Activated naive CD8-positive, alpha-beta T cell (primary cell): ENCODE data around the gene ZNF277.
"Not testable (repeated sequence)": the region's sequence is repeated elsewhere in the genome, so short reads cannot be mapped to it uniquely, and the experiment has no call there.

Experiments
- H3K27ac Mint-ChIP-seq: one replicate; pipeline ENCODE4 v1.8.0; 2021; ENCODE audit warnings: mixed read lengths
- H3K27me3 Mint-ChIP-seq: one replicate; pipeline ENCODE4 v1.8.0; 2021; ENCODE audit warnings: mixed read lengths
- H3K36me3 Mint-ChIP-seq: one replicate; pipeline ENCODE4 v1.8.0; 2021; ENCODE audit warnings: mixed read lengths
- H3K4me1 Mint-ChIP-seq: one replicate; pipeline ENCODE4 v1.8.0; 2021; ENCODE audit warnings: low read depth, mixed read lengths
- H3K4me3 Mint-ChIP-seq: one replicate; pipeline ENCODE4 v1.8.0; 2021; ENCODE audit warnings: mild to moderate bottlenecking, mixed read lengths
- H3K9me3 Mint-ChIP-seq: one replicate; pipeline ENCODE4 v1.8.0; 2021; ENCODE audit warnings: low read depth, mixed read lengths

The ZNF277 gene

DNA sequence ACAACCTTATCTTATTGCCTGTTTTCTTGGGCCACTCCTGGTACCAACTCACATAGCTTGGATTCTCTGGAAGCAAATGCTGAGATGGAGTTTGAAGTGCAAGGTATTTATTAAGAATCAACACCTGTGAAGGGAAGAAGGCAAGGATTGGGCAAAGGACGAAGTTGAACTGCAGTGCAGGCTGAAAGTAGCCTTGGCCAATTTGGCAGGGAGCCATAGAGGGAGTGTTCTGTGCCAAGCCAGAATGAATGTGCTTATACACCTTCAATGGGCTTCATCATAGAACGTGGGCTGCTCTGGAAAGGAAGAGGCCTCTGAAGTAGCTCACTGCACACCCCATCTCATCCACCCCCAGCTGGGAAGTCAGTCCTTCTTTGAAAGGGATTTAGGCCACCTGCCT is 163.9 kb downstream of the ZNF277 start:
- Mint-ChIP-seq H3K27me3 (no peaks in the 10 kb centered on the region), H3K4me1 (no peaks in the 10 kb centered on the region)

DNA sequence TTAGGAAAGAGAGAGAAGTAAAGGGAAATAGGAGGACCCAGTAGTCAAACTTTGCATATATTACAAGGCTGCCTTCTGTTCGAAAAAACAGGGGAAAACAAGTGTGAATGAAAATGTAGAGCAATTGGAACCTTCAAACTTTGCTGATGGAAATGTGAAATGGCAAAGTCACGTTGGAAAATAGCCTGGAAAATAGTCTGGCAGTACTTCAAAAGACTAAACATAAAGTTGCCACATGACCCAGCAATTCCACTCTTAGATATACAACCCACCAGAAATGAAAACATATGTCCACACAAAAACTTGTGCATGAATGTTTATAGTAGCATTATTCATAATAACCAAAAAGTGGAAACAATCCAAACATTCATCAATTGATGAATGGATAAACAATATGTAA is 165.2 kb downstream of the ZNF277 start:
- H3K27me3 Mint-ChIP-seq = no peaks in the 10 kb centered on the region
- H3K36me3 Mint-ChIP-seq = no peaks in the 10 kb centered on the region
- H3K4me1 Mint-ChIP-seq = no peaks in the 10 kb centered on the region
- H3K4me3 Mint-ChIP-seq = no peak overlapping the region
- H3K9me3 Mint-ChIP-seq = no peaks in the 10 kb centered on the region
- H3K27ac Mint-ChIP-seq = no peak overlapping the region

More for the DNA sequence above, 163.9 kb downstream of the ZNF277 start:
- Mint-ChIP-seq H3K9me3 (no peaks in the 10 kb centered on the region), H3K36me3 (no peaks in the 10 kb centered on the region), H3K27ac (no peak overlapping the region), H3K4me3 (no peak overlapping the region)

DNA sequence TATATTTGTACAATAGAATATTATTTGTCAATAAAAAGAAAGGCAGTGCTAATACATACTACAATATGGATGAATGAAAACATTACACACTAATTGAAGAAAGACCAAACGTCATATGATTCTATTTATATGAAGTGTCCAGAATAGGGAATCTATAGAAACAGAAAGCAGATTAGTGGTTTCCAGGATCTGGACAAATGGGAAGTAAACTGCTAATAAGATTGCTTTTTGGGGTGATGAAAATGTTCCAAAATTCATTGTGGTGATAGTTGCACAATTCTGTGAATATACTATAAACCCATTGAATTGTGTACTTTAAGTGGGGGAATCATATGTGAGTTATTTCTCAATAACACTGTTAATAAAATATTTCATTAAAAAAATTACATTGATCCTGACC is 165.6 kb downstream of the ZNF277 start:
- H3K9me3 Mint-ChIP-seq = no peaks in the 10 kb centered on the region
- no peak overlapping the region for H3K4me3 Mint-ChIP-seq
- H3K36me3 Mint-ChIP-seq = no peaks in the 10 kb centered on the region
- H3K27ac Mint-ChIP-seq = no peak overlapping the region
- H3K27me3 Mint-ChIP-seq = no peaks in the 10 kb centered on the region
- H3K4me1 Mint-ChIP-seq = no peaks in the 10 kb centered on the region

DNA sequence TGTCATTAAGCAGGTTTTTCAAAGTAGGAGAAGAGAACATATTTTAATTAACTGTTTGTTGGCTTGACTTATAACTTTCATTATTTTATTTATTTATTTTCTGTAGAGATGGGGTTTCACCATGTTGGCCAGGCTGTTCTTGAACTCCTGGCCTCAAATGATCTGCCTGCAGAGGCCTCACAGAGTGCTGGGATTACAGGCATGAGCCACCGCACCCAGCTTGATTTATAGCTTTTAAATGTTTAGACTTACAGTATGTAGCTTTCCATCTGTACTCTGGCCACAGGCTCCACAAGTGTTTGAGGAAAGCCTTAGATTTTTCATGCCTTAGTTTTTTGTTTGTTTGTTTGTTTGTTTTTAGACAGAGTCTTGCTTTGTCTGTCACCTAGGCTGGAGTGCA is 171.1 kb downstream of the ZNF277 start:
- Mint-ChIP-seq H3K9me3 (peaks cover 5% of the 10 kb centered on the region), H3K27me3 (peaks cover 8% of the 10 kb centered on the region), H3K4me3 (no peak overlapping the region), H3K27ac (no peak overlapping the region), H3K36me3 (no peaks in the 10 kb centered on the region), H3K4me1 (no peaks in the 10 kb centered on the region)

DNA sequence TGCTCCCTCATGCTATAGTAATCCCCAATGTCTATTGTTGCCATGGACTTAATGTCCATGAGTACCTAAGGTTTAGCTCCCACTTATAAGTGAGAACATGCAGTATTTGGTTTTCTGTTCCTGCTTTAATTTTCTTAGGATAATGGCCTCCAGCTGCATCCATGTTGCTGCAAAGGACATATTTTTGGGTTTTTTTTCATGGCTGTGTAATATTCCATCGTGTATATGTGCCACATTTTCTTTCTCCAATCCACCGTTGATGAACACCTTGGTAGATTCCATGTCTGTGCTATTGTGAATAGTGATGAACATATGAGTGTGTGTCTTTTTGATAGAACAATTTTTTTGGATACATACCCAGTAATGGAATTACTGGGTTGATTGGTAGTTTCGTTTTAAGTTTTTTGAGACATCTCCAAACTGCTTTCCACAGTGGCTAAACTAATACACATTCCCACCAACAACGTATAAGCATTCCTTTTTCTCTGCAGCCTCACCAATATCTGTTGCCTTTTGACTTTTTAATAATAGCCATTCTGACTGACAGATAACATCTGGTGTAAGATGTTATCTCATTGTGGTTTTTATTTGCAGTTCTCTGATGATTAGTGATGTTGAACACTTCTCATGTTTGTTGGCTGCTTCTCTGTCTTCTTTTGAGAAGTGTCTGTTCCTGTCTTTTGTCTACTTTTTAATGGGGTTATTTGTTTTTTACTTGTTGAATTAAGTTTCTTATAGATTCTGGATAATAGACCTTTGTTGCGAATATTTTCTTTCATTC is 175.0 kb downstream of the ZNF277 start:
- peaks cover 5% of the 10 kb centered on the region for H3K9me3 Mint-ChIP-seq
- peaks cover 9% of the 10 kb centered on the region for H3K4me1 Mint-ChIP-seq
- H3K27ac Mint-ChIP-seq = no peak overlapping the region
- peaks cover 8% of the 10 kb centered on the region for H3K27me3 Mint-ChIP-seq
- no peaks in the 10 kb centered on the region for H3K36me3 Mint-ChIP-seq
- no peak overlapping the region for H3K4me3 Mint-ChIP-seq

DNA sequence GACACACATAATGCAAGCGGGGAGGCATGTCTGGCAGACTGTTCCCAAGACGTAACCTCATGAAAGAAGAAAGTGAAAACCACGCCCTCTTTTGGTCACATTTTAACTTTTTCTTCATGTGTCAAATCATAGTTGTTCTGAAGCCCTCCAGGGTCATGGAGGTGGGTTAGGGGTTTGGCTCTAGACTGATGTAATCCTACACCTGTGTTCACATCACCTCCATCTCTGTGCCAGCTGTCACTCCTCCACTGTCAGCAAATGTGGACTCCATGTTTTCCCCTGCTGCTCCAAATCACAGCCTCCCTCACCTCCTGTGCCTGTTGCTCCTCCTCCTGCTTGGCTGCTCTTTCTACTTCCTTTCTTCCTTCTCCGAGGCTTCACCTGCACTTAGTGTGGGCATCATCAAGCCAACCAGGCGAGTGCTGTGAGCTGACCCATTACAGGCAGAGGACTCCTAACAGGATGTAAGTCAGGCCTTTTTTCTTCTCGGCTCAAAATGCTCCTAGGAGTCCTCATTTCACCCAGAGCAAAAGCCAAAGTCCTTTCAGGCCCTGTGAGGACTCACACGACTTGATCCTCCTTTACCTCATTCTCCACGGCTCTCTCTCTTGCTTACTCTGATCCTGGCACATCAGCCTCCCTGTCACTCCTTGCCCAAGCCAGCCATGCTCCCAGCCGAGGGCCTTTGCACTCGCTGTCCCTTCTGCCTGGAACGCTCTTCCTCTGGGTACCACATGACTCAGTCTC is 177.3 kb downstream of the ZNF277 start:
- H3K4me3 Mint-ChIP-seq = no peak overlapping the region
- H3K27me3 Mint-ChIP-seq = peaks cover 8% of the 10 kb centered on the region
- no peak overlapping the region for H3K27ac Mint-ChIP-seq
- peaks cover 9% of the 10 kb centered on the region for H3K4me1 Mint-ChIP-seq
- no peaks in the 10 kb centered on the region for H3K36me3 Mint-ChIP-seq
- H3K9me3 Mint-ChIP-seq = peaks cover 5% of the 10 kb centered on the region

DNA sequence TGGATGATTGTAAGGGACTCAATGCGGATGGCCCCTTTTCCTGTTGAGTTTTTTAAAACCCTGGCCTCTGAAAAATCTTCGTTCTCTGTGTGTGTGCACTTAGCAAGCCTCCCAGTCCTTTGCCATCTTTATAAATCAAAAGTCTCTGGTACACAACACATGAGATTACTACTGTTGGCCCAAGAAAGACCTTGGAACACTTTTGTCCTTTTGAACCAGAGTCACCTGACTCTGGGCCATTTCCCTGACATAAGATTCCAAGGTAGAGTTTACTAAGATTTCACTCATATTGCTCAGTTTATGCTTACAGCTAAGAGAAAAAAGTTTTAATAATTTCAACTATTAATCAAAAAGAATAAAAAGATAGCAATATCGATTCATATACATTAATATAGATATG is 179.0 kb downstream of the ZNF277 start:
- Mint-ChIP-seq H3K4me1 (peaks cover 9% of the 10 kb centered on the region), H3K27ac (no peak overlapping the region), H3K9me3 (peaks cover 5% of the 10 kb centered on the region), H3K27me3 (peaks cover 8% of the 10 kb centered on the region), H3K4me3 (no peak overlapping the region), H3K36me3 (no peaks in the 10 kb centered on the region)

DNA sequence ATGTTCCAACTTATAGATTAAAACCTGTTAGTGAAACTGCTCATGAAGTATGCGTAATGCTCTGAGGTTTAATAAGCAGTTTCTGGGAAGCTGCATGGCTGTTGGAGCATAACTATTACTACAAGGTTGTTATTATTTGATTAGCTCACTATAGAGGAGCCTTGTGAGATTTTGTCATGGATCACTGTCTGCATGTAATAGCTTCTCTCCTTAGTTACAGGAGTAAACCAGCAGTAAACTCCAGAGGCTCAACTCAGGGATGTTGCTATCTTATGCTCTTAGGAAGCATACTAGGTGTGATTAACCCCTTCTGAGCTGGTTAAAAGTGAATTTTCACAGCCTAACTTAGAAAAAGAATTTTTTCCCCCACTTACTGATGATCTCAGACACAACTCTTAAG is 180.1 kb downstream of the ZNF277 start:
- Mint-ChIP-seq H3K4me1 (peaks cover 9% of the 10 kb centered on the region), H3K4me3 (no peak overlapping the region), H3K27me3 (peaks cover 3% of the 10 kb centered on the region), H3K36me3 (no peaks in the 10 kb centered on the region), H3K9me3 (peaks cover under 1% of the 10 kb centered on the region), H3K27ac (no peak overlapping the region)

DNA sequence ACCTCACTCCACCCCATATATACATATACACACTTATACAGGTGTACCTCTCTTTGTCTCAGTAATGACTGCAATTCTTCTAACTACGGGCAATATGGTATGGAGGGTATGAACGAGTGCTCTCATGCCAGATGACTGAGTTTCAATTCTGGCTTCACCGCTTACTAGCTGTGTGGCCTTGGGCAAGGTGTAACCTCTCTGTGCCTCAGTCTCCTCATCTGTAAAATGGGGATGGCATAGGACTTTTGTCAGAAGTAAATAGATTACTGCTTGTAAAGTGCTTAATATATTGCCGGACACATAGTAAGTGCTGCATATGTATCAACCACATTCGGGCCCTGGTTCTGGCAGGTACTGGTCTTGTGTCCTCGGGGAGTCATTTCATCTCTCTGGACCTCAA is 183.7 kb downstream of the ZNF277 start:
- Mint-ChIP-seq H3K9me3 (no peaks in the 10 kb centered on the region), H3K27ac (no peak overlapping the region), H3K4me3 (peak overlapping the region; percentile 71), H3K27me3 (no peaks in the 10 kb centered on the region), H3K4me1 (peaks cover 8% of the 10 kb centered on the region), H3K36me3 (no peaks in the 10 kb centered on the region)

DNA sequence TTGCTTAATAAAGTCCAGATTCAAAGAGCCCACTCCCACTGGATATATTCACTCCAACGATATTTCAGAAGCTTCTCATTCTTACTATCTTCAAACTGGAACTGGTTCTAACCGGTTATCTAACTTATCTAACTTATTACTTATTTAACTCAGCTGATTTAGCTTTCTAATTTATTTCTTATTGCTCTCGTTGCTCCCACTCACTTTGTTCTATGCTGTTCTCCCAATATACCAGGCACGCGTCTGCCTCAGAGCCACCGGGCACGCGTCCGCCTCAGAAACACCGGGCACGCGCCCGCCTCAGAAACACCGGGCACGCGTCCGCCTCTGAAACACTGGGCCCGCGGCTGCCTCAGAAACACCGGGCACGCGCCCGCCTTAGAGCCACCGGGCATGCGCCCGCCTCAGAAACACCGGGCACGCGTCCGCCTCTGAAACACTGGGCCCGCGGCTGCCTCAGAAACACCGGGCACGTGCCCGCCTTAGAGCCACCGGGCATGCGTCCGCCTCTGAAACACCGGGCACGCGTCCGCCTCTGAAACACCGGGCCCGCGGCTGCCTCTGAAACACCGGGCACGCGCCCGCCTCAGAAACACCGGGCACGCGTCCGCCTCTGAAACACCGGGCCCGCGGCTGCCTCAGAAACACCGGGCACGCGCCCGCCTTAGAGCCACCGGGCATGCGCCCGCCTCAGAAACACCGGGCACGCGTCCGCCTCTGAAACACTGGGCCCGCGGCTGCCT is 184.8 kb downstream of the ZNF277 start:
- not testable (repeated sequence) for H3K27me3 Mint-ChIP-seq, H3K4me1 Mint-ChIP-seq, H3K9me3 Mint-ChIP-seq, H3K36me3 Mint-ChIP-seq
- H3K27ac Mint-ChIP-seq = peak overlapping the region; percentile 83
- H3K4me3 Mint-ChIP-seq = peak overlapping the region; percentile 71

DNA sequence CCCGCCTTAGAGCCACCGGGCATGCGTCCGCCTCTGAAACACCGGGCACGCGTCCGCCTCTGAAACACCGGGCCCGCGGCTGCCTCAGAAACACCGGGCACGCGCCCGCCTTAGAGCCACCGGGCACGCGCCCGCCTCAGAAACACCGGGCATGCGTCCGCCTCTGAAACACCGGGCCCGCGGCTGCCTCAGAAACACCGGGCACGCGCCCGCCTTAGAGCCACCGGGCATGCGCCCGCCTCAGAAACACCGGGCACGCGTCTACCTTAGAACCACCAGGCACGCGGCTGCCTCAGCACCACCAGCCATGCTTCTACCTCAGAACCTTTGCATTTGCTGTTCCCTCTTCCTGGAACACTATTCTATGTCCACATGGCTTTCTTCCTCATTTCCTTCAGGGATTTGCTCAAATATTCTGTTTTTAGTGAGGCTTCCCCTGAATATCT is 185.4 kb downstream of the ZNF277 start:
- not testable (repeated sequence) for H3K9me3 Mint-ChIP-seq, H3K27me3 Mint-ChIP-seq, H3K4me1 Mint-ChIP-seq, H3K36me3 Mint-ChIP-seq
- peak overlapping the region; percentile 96 for H3K27ac Mint-ChIP-seq
- peak overlapping the region; percentile 87 for H3K4me3 Mint-ChIP-seq
